GM18873 (cell line): ENCODE results near the gene SRRM2.

ENCODE experiments used
- ATAC-seq: cut with Tn5 transposase; IDR thresholded peaks from one replicate; pipeline ENCODE4 v1.9.1; 2021; ENCODE audit warnings: mild to moderate bottlenecking, moderate library complexity, moderate number of reproducible peaks; ENCODE audit not compliant: unreplicated experiment, low FRiP score

The SRRM2 gene

GRCh38 chr16:2757344-2757743, 4.9 kb downstream of the SRRM2 start:
- ATAC-seq, result no peak

- no peak for ATAC-seq
These were observed 9.0 kb downstream of the SRRM2 start for GRCh38 chr16:2761472-2761871.

GRCh38 chr16:2761886-2762583, 9.6 kb downstream of the SRRM2 start:
- ATAC-seq, result no peak

- no peak for ATAC-seq
These were observed 10.3 kb downstream of the SRRM2 start for GRCh38 chr16:2762711-2763110.

GRCh38 chr16:2763173-2763572, 10.7 kb downstream of the SRRM2 start:
- ATAC-seq, result no peak

GRCh38 chr16:2764718-2765117, 12.3 kb downstream of the SRRM2 start:
- ATAC-seq, result no peak

- ATAC-seq, result no peak
These were observed 13.3 kb downstream of the SRRM2 start for GRCh38 chr16:2765462-2766404.

- ATAC-seq, result no peak
These were observed 14.1 kb downstream of the SRRM2 start for GRCh38 chr16:2766430-2767139.

- no peak for ATAC-seq
These were observed 14.8 kb downstream of the SRRM2 start for GRCh38 chr16:2767140-2767731.

GRCh38 chr16:2767891-2768290, 15.5 kb downstream of the SRRM2 start:
- no peak for ATAC-seq

- ATAC-seq, result no peak
These were observed 16.1 kb downstream of the SRRM2 start for GRCh38 chr16:2768403-2769089.

GRCh38 chr16:2769100-2769529, 16.7 kb downstream of the SRRM2 start:
- no peak for ATAC-seq

- ATAC-seq, result no peak
These were observed 17.2 kb downstream of the SRRM2 start for GRCh38 chr16:2769675-2770056.

GRCh38 chr16:2770057-2770951, 17.9 kb downstream of the SRRM2 start:
- ATAC-seq, result no peak

- no peak for ATAC-seq
These were observed 19.3 kb downstream of the SRRM2 start for GRCh38 chr16:2771496-2772402.

GRCh38 chr16:2773188-2773968, 20.9 kb downstream of the SRRM2 start:
- ATAC-seq, result no peak

GRCh38 chr16:2774161-2774891, 21.9 kb downstream of the SRRM2 start:
- ATAC-seq, result no peak
